GM23338 (cell line): ENCODE data around the gene GPC6.

Experiments
- CREB1 ChIP-seq: fragments of 250-450 bp; sonication (Bioruptor Pico); IDR thresholded peaks from 2 replicates; pipeline ENCODE4 v1.5.0; 2020; ENCODE audit warnings: low read depth, mild to moderate bottlenecking, moderate library complexity
- EZH2 ChIP-seq: fragments of 200-600 bp; sonication (generic); IDR thresholded peaks from one replicate; pipeline ENCODE4 v1.8.0; 2017; ENCODE audit warnings: antibody characterized with exemption, mild to moderate bottlenecking, low read depth; ENCODE audit not compliant: unreplicated experiment
- EZH2phosphoT487 ChIP-seq: fragments of 200-600 bp; sonication (generic); IDR thresholded peaks from one replicate; pipeline ENCODE4 v1.8.1; 2018; ENCODE audit warnings: antibody characterized with exemption; ENCODE audit not compliant: unreplicated experiment
- REST ChIP-seq: IDR thresholded peaks from one replicate; pipeline ENCODE4 v1.6.1; 2018; ENCODE audit warnings: antibody characterized with exemption; ENCODE audit not compliant: unreplicated experiment
- TF ChIP-seq, protein P1 (sequence below), 2 experiments: fragments of 200-600 bp in 1 of 2; sonication (generic) in 1 of 2; conservative IDR thresholded peaks; 2 replicates each; pipeline versions ENCODE4 v1.5.1 to v1.6.1; 2016 to 2017; ENCODE audit warnings: antibody characterized with exemption in 2 of 2, low read depth in 2 of 2, mild to moderate bottlenecking in 2 of 2, moderate library complexity in 1 of 2

DNA sequence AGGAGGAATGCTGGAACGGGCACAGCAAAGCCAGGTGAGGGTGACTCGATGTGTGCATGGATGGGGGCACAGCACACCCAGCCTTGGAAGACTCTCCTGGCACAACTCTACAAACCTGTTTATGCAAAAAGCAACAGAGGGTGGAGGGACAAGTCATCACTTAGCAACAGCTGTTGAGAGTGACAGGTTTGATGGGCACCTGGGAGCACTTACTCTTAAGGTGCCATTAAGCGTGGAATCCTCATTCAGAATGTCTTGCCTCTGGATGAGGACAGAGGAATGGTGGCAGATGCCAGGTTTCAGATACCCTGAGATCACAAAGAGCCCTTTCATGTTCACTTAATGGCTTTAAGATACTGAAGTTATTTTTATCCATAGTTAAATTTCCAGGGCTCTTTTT lies 1155.9 kb downstream of the GPC6 start:
- TF ChIP-seq, protein P1, sequence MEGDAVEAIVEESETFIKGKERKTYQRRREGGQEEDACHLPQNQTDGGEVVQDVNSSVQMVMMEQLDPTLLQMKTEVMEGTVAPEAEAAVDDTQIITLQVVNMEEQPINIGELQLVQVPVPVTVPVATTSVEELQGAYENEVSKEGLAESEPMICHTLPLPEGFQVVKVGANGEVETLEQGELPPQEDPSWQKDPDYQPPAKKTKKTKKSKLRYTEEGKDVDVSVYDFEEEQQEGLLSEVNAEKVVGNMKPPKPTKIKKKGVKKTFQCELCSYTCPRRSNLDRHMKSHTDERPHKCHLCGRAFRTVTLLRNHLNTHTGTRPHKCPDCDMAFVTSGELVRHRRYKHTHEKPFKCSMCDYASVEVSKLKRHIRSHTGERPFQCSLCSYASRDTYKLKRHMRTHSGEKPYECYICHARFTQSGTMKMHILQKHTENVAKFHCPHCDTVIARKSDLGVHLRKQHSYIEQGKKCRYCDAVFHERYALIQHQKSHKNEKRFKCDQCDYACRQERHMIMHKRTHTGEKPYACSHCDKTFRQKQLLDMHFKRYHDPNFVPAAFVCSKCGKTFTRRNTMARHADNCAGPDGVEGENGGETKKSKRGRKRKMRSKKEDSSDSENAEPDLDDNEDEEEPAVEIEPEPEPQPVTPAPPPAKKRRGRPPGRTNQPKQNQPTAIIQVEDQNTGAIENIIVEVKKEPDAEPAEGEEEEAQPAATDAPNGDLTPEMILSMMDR (conservative IDR thresholded peaks at IDR 0.05; ENCODE audit: low read depth in 2 of 2): no peak
- no peak for TF ChIP-seq EZH2
- TF ChIP-seq REST: no peak
- no peak for TF ChIP-seq CREB1 (CRISPR knock-in tag)
- TF ChIP-seq EZH2phosphoT487: no peak
